Iris pigment epithelial cell (primary cell): Measurements from ENCODE around the gene ZNF337.

ENCODE experiments used
- DNase-seq: peaks from one replicate; pipeline ENCODE4 v3.0.0-alpha.2; 2011; ENCODE audit warnings: low read depth

ZNF337 gene

DNA sequence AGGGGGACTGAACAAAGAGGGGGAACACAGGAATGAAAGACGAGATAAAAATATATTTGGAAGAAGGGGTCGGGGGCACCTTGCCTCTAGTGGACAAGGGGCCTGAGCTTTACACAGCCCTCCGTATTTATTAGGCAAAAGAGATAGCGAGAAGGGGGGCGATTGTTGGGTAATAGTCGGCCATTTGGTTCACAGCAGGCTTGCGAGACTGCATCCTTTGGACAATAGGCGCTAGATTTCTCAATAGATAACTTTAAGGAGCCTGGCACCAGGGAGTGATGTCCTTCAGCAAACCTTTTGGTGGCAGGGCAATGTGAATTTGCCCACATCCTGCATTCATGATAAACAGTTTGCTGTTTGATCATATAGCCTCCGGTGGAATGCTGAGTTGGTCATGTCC lies 69.9 kb downstream of the ZNF337 start:
- no peak for DNase-seq

GRCh38 chr20:25624500-25624939 lies 72.1 kb downstream of the ZNF337 start:
- DNase-seq = no peak
